Measurements from ENCODE around the gene DENND10. TPM values are rescaled to one million over a fixed set of nuclear protein-coding genes. Genes with fewer than 3 reads are reported as not detected.

The DENND10 gene
- total RNA-seq, 1 experiment from 2014 or later: 60.6 TPM

- no peak for TF ChIP-seq JAZF1 (CRISPR knock-in tag; IDR thresholded peaks at IDR 0.05)
- TF ChIP-seq, protein P1, sequence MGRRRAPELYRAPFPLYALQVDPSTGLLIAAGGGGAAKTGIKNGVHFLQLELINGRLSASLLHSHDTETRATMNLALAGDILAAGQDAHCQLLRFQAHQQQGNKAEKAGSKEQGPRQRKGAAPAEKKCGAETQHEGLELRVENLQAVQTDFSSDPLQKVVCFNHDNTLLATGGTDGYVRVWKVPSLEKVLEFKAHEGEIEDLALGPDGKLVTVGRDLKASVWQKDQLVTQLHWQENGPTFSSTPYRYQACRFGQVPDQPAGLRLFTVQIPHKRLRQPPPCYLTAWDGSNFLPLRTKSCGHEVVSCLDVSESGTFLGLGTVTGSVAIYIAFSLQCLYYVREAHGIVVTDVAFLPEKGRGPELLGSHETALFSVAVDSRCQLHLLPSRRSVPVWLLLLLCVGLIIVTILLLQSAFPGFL (CRISPR knock-in tag; IDR thresholded peaks at IDR 0.05; ENCODE audit: borderline replicate concordance): no peak
- H3K27ac Mint-ChIP-seq: peak overlapping the region; percentile 36
- ChIA-PET CTCF (no interaction called here), POLR2A (interaction anchor here (0.5 kb wide), 1 partner anchor 24 kb away, joined by 6 read pairs; no protein-coding TSS in a partner anchor)
- no peaks in the 10 kb centered on the region for H3K9me3 Mint-ChIP-seq
- H3K4me1 Mint-ChIP-seq: peaks cover 25% of the 10 kb centered on the region
- DNase-seq (ENCODE audit: low spot score) (no peak), ATAC-seq (no peak)
- H3K4me3 Mint-ChIP-seq: peak overlapping the region; percentile 100
- peaks cover 25% of the 10 kb centered on the region for H3K36me3 Mint-ChIP-seq
- H3K27me3 Mint-ChIP-seq (ENCODE audit: low read depth): no peaks in the 10 kb centered on the region
Observed at GRCh38 chr10:119078422-119079179, 25.3 kb upstream of the DENND10 start.

- Mint-ChIP-seq H3K4me3 (peak overlapping the region; percentile 100), H3K9me3 (no peaks in the 10 kb centered on the region), H3K27ac (peak overlapping the region; percentile 96), H3K27me3 (ENCODE audit: low read depth) (no peaks in the 10 kb centered on the region), H3K36me3 (peaks cover 21% of the 10 kb centered on the region), H3K4me1 (peaks cover 25% of the 10 kb centered on the region)
- peak; percentile 48 for ATAC-seq
- POLR2A ChIA-PET: interaction anchor here (0.7 to 1.3 kb wide), 2 partner anchors 24 to 50 kb away, joined by 3 to 6 read pairs; partner anchors contain the start of genes DENND10 and NANOS1
- DNase-seq (ENCODE audit: low spot score): peak; percentile 53
- CTCF ChIA-PET: no interaction called here
- TF ChIP-seq ZNF416 (CRISPR knock-in tag; IDR thresholded peaks at IDR 0.05) (0 out of 2 replicates have a peak, but pooled peaks have one; percentile 16), SMAD3 (CRISPR knock-in tag; IDR thresholded peaks at IDR 0.05; ENCODE audit: borderline replicate concordance) (no peak)
Observed at GRCh38 chr10:119079599-119080520, 24.1 kb upstream of the DENND10 start.

DNA sequence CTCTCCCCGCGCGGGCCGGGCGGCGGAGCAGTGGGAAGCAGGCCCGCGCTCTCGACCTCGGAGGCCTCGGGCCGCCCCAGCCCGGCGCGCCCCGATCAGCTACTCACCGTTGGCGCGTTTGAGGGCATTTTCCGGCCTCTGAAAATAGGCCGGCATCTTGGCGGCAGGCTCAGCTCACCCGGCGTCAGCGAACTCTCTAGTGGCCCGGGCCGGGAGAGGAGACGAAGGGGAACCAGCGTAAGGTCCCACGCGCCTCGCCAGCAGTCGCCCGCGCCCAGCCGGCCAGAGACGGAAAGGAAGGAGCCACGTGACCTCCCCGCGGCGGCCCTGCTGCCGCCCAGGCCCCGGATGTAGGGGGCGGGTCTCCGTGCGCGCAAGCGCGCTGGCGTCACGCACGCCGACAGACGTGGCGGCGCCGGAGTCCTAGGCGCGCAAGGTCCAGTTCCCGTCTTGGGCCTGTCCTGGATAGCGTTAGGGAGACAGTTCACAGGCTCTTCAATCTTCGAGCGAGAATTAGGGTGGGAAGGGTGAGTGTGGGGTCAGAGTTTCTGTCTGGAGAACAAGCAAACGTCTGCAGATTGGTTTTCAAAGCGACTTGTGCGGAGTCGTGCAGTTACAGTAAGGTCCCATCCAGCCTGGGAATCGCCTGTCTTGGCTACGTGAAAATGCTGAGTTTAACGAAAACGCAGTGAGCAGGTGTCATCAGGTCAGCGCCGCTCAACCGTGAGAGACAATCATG lies 23.2 kb upstream of the DENND10 start, which contains the start of gene EIF3A:
TSS of gene EIF3A (minus strand) at position 297 of the 739 bp plus-strand sequence. CDS start at position 156, 141 bp downstream.
- DNase-seq (ENCODE audit: low spot score) (peak; percentile 90), ATAC-seq (peak; percentile 85)
- ChIA-PET CTCF (no interaction called here), POLR2A (interaction anchor here (0.7 to 1.3 kb wide), 2 partner anchors 24 to 51 kb away, joined by 3 to 6 read pairs; partner anchors contain the start of genes DENND10 and NANOS1)
- Mint-ChIP-seq H3K27me3 (ENCODE audit: low read depth) (no peaks in the 10 kb centered on the region), H3K4me3 (peak within 1 kb of the TSS; percentile 100), H3K36me3 (peaks cover 21% of the 10 kb centered on the region), H3K4me1 (peaks cover 24% of the 10 kb centered on the region), H3K27ac (peak within 1 kb of the TSS; percentile 98), H3K9me3 (no peaks in the 10 kb centered on the region)
- TF ChIP-seq CREM (CRISPR knock-in tag; IDR thresholded peaks at IDR 0.05) (peak; percentile 79), USF2 (CRISPR knock-in tag; IDR thresholded peaks at IDR 0.05) (peak; percentile 96), ZNF317 (CRISPR knock-in tag; IDR thresholded peaks at IDR 0.05; ENCODE audit: borderline replicate concordance, low read depth) (no peak), ESRRA (CRISPR knock-in tag; IDR thresholded peaks at IDR 0.05; ENCODE audit: borderline replicate concordance) (peak; percentile 64; the same call in 1 of the 2 replicates), GABPB1 (CRISPR knock-in tag; IDR thresholded peaks at IDR 0.05) (peak; percentile 60), NFE2L1 (CRISPR knock-in tag; IDR thresholded peaks at IDR 0.05) (0 out of 2 replicates have a peak, but pooled peaks have one; percentile 55), SP1 (CRISPR knock-in tag; conservative IDR thresholded peaks at IDR 0.05) (peak; percentile 96), AR (CRISPR knock-in tag; IDR thresholded peaks at IDR 0.05) (no peak), ZNF232 (CRISPR knock-in tag; IDR thresholded peaks at IDR 0.05) (0 out of 2 replicates have a peak, but pooled peaks have one; percentile 69), CTCF (IDR thresholded peaks at IDR 0.05) (no peak), ZNF219 (CRISPR knock-in tag; IDR thresholded peaks at IDR 0.05; ENCODE audit: borderline replicate concordance) (no peak)
- TF ChIP-seq, protein P2, sequence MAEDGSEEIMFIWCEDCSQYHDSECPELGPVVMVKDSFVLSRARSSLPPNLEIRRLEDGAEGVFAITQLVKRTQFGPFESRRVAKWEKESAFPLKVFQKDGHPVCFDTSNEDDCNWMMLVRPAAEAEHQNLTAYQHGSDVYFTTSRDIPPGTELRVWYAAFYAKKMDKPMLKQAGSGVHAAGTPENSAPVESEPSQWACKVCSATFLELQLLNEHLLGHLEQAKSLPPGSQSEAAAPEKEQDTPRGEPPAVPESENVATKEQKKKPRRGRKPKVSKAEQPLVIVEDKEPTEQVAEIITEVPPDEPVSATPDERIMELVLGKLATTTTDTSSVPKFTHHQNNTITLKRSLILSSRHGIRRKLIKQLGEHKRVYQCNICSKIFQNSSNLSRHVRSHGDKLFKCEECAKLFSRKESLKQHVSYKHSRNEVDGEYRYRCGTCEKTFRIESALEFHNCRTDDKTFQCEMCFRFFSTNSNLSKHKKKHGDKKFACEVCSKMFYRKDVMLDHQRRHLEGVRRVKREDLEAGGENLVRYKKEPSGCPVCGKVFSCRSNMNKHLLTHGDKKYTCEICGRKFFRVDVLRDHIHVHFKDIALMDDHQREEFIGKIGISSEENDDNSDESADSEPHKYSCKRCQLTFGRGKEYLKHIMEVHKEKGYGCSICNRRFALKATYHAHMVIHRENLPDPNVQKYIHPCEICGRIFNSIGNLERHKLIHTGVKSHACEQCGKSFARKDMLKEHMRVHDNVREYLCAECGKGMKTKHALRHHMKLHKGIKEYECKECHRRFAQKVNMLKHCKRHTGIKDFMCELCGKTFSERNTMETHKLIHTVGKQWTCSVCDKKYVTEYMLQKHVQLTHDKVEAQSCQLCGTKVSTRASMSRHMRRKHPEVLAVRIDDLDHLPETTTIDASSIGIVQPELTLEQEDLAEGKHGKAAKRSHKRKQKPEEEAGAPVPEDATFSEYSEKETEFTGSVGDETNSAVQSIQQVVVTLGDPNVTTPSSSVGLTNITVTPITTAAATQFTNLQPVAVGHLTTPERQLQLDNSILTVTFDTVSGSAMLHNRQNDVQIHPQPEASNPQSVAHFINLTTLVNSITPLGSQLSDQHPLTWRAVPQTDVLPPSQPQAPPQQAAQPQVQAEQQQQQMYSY (CRISPR knock-in tag; IDR thresholded peaks at IDR 0.05): peak; percentile 39; the same call in 1 of the 2 replicates
